Neuronal stem cell (in vitro differentiated cells): ENCODE results near the gene ATP11A.

Experiments used
- DNase-seq: peaks from one replicate; pipeline ENCODE4 v3.0.0-alpha.2; 2013; ENCODE audit warnings: low spot score
- H2AFZ ChIP-seq: one replicate; pipeline ENCODE4 v1.6.1; 2013; ENCODE audit warnings: mild to moderate bottlenecking, low read length, inconsistent platforms
- H2AK5ac ChIP-seq: 2 replicates; pipeline ENCODE4 v1.6.1; 2013; ENCODE audit warnings: low read depth, mild to moderate bottlenecking, inconsistent platforms, low read length, moderate library complexity, mixed read lengths
- H2BK120ac ChIP-seq: 2 replicates; pipeline ENCODE4 v1.6.1; 2013; ENCODE audit warnings: low read depth, mild to moderate bottlenecking, inconsistent platforms, low read length, moderate library complexity, mixed read lengths
- H2BK12ac ChIP-seq: one replicate; pipeline ENCODE4 v1.6.1; 2013; ENCODE audit warnings: low read length, inconsistent platforms
- H2BK15ac ChIP-seq: 2 replicates; pipeline ENCODE4 v1.6.1; 2013; ENCODE audit warnings: mild to moderate bottlenecking, low read length, inconsistent platforms, mixed read lengths
- H2BK5ac ChIP-seq: one replicate; pipeline ENCODE4 v1.6.1; 2013; ENCODE audit warnings: inconsistent platforms, mild to moderate bottlenecking, low read length, moderate library complexity
- H3K14ac ChIP-seq: one replicate; pipeline ENCODE4 v1.6.1; 2013; ENCODE audit warnings: low read length, inconsistent platforms
- H3K18ac ChIP-seq: 2 replicates; pipeline ENCODE4 v1.6.1; 2013; ENCODE audit warnings: low read length, inconsistent platforms
- H3K23ac ChIP-seq: 2 replicates; pipeline ENCODE4 v1.6.1; 2013; ENCODE audit warnings: low read depth, mild to moderate bottlenecking, mixed read lengths, low read length, inconsistent platforms; ENCODE audit not compliant: poor library complexity
- H3K27ac ChIP-seq: replicated peaks from 3 replicates; pipeline ENCODE4 v1.5.1; 2013; ENCODE audit warnings: low read length, inconsistent platforms
- H3K27me3 ChIP-seq, 3 experiments: 2 replicates each; pipeline ENCODE4 v1.6.1; 2013; ENCODE audit warnings: low read length in 3 of 3, mild to moderate bottlenecking in 2 of 3, inconsistent platforms in 1 of 3, low read depth in 1 of 3, mixed read lengths in 1 of 3, moderate library complexity in 1 of 3; ENCODE audit not compliant: control insufficient read depth in 3 of 3, insufficient read depth in 3 of 3
- H3K36me3 ChIP-seq, 2 donors: replicated peaks in 1 of 2; 2 replicates each; pipeline ENCODE4 v1.6.1; 2013; ENCODE audit warnings: low read length in 2 of 2; ENCODE audit not compliant: control insufficient read depth in 2 of 2, insufficient read depth in 2 of 2
- H3K4ac ChIP-seq: 2 replicates; pipeline ENCODE4 v1.6.1; 2013; ENCODE audit warnings: inconsistent platforms, mild to moderate bottlenecking, low read length, moderate library complexity
- H3K4me1 ChIP-seq, 2 donors: 1 replicate in 1 of 2; 2 replicates in 1 of 2; pipeline ENCODE4 v1.6.1; 2013; ENCODE audit warnings: low read length in 2 of 2, low read depth in 1 of 2; ENCODE audit not compliant: control insufficient read depth in 2 of 2, insufficient read depth in 1 of 2
- H3K4me2 ChIP-seq: one replicate; pipeline ENCODE4 v1.6.1; 2013; ENCODE audit warnings: mild to moderate bottlenecking, low read length, inconsistent platforms; ENCODE audit not compliant: insufficient read depth, poor library complexity, severe bottlenecking
- H3K4me3 ChIP-seq, 2 donors: 2 replicates each; pipeline ENCODE4 v1.5.1; 2013; ENCODE audit warnings: low read length in 2 of 2, mild to moderate bottlenecking in 2 of 2, inconsistent platforms in 1 of 2, moderate library complexity in 1 of 2
- H3K79me1 ChIP-seq: one replicate; pipeline ENCODE4 v1.6.1; 2013; ENCODE audit warnings: low read depth, mild to moderate bottlenecking, inconsistent platforms, low read length, moderate library complexity
- H3K9ac ChIP-seq: one replicate; pipeline ENCODE4 v1.6.1; 2013; ENCODE audit warnings: mild to moderate bottlenecking, low read depth, low read length, inconsistent platforms; ENCODE audit not compliant: poor library complexity
- H3K9me3 ChIP-seq, 2 donors: replicated peaks in 1 of 2; 2 replicates each; pipeline versions ENCODE3 to v1.6.1; 2013; ENCODE audit warnings: low read length in 2 of 2, mild to moderate bottlenecking in 2 of 2, inconsistent platforms in 1 of 2, low read depth in 1 of 2, mixed read lengths in 1 of 2, moderate library complexity in 1 of 2; ENCODE audit not compliant: control insufficient read depth in 2 of 2, insufficient read depth in 1 of 2
- H4K8ac ChIP-seq: one replicate; pipeline ENCODE4 v1.6.1; 2013; ENCODE audit warnings: low read depth, mild to moderate bottlenecking, inconsistent platforms, low read length, moderate library complexity
- H4K91ac ChIP-seq: one replicate; pipeline ENCODE4 v1.6.1; 2013; ENCODE audit warnings: low read length, low read depth, mild to moderate bottlenecking, inconsistent platforms; ENCODE audit not compliant: poor library complexity
- WGBS, 2 donors: extraction: QIAGEN DNeasy Blood & Tissue Kit; methylation state at CpG; one replicate each; pipeline ENCODE4 v1.1.7; 2013; ENCODE audit warnings: missing lambda C conversion rate in 2 of 2, mixed read lengths in 1 of 2; ENCODE audit not compliant: insufficient read length in 2 of 2, insufficient replicate concordance in 1 of 2; ENCODE audit errors: extremely low coverage in 2 of 2; 5-methylcytosine and 5-hydroxymethylcytosine counted together

The ATP11A gene

DNA sequence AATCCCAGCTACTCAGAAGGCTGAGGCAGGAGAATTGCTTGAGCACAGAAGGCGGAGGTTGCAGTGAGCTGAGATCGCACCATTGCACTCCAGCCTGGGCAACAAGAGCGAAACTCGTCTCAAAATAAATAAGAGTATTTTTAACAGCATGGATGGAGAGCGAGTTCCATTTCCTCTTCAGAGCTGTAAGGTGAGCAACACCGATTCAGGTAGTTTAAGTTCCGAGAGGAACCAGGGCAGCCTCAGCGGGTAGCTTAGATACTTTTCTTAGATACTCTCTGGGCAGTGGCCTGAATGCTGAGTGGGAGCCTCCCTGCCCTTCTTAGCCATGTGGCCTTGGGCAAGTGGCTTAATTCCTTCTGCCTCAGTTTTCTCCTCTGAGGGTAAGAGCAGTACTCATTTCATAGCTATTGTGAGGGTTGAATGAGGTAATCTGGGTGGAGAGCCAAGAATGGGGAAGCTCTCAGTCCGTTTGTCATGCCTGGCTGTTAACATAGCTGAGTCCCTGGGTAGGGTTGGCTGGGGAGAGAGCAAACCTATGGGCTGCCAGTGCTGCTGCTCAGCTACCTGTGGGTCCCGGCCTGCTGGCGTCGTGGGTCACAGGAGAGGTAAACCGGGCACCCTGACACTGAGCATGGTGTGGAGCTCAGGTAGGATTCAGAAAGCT lies 4.1 kb downstream of the ATP11A start:
- Histone ChIP-seq H3K4me3 (no peak overlapping the region), H2BK12ac (no peak overlapping the region), H2AFZ (no peak overlapping the region), H3K9ac (no peak overlapping the region), H3K4ac (no peak overlapping the region), H4K8ac (no peak overlapping the region), H3K4me2 (no peak overlapping the region), H3K36me3 (peaks cover 1 to 4% of the 10 kb centered on the region in 2 donors), H3K18ac (peak overlapping the region; percentile 4), H3K79me1 (peaks cover 14% of the 10 kb centered on the region), H3K27ac (peak overlapping the region; percentile 1), H2BK5ac (no peak overlapping the region), H2BK15ac (no peak overlapping the region), H3K23ac (no peak overlapping the region), H2BK120ac (no peak overlapping the region), H3K14ac (no peak overlapping the region), H2AK5ac (no peak overlapping the region), H3K4me1 (peaks cover 7 to 23% of the 10 kb centered on the region in 2 donors), H3K27me3 (peaks cover 0 to 12% (median 0%) of the 10 kb centered on the region in 3 experiments), H3K9me3 (peaks cover 0 to 3% of the 10 kb centered on the region in 2 donors), H4K91ac (no peak overlapping the region)
- no peak for DNase-seq
- no CpG with 5 or more reads among the region's 13 CpGs for WGBS, 2 donors

GRCh38 chr13:112695121-112695520 lies 5.3 kb downstream of the ATP11A start:
- H2AFZ ChIP-seq: no peak overlapping the region

GRCh38 chr13:112696001-112696868 lies 6.4 kb downstream of the ATP11A start:
- H3K14ac ChIP-seq: no peak overlapping the region
- H4K91ac ChIP-seq: no peak overlapping the region
- no peak overlapping the region for H3K27ac ChIP-seq
- peak overlapping the region; percentile 17 for H2BK5ac ChIP-seq
- H4K8ac ChIP-seq: no peak overlapping the region
- no peak for DNase-seq
- H2BK120ac ChIP-seq: no peak overlapping the region
- no peak overlapping the region for H3K4me2 ChIP-seq
- no peak overlapping the region for H2BK15ac ChIP-seq
- no peak overlapping the region for H2AFZ ChIP-seq
- no peak overlapping the region for H2BK12ac ChIP-seq
- no peak overlapping the region for H3K4me3 ChIP-seq
- H3K9me3 ChIP-seq: peaks cover 0 to 3% of the 10 kb centered on the region in 2 donors
- H3K4me1 ChIP-seq: peaks cover 7 to 19% of the 10 kb centered on the region in 2 donors
- peaks cover 18% of the 10 kb centered on the region for H3K79me1 ChIP-seq
- H3K9ac ChIP-seq: peak overlapping the region; percentile 6
- H3K18ac ChIP-seq: peak overlapping the region; percentile 58
- H3K23ac ChIP-seq: peak overlapping the region; percentile 32
- peaks cover 1 to 4% of the 10 kb centered on the region in 2 donors for H3K36me3 ChIP-seq
- no peak overlapping the region for H2AK5ac ChIP-seq
- WGBS, 2 donors: no CpG with 5 or more reads among the region's 53 CpGs
- H3K4ac ChIP-seq: no peak overlapping the region
- H3K27me3 ChIP-seq: peaks cover 0 to 9% (median 0%) of the 10 kb centered on the region in 3 experiments

More at GRCh38 chr13:112695121-112695520, 5.3 kb downstream of the ATP11A start:
- Histone ChIP-seq H4K8ac (no peak overlapping the region), H2BK12ac (no peak overlapping the region), H2BK120ac (no peak overlapping the region), H2AK5ac (no peak overlapping the region), H3K14ac (no peak overlapping the region), H3K4me3 (no peak overlapping the region), H2BK15ac (no peak overlapping the region), H3K18ac (no peak overlapping the region), H3K23ac (no peak overlapping the region), H3K4me2 (no peak overlapping the region), H3K79me1 (peaks cover 15% of the 10 kb centered on the region), H3K27me3 (peaks cover 0 to 9% (median 0%) of the 10 kb centered on the region in 3 experiments), H3K4me1 (peaks cover 7 to 19% of the 10 kb centered on the region in 2 donors), H3K9ac (no peak overlapping the region), H3K4ac (no peak overlapping the region), H4K91ac (no peak overlapping the region), H3K27ac (no peak overlapping the region), H3K36me3 (peaks cover 1 to 4% of the 10 kb centered on the region in 2 donors), H3K9me3 (peaks cover 0 to 3% of the 10 kb centered on the region in 2 donors), H2BK5ac (no peak overlapping the region)
- DNase-seq: no peak
- WGBS, 2 donors: no CpG with 5 or more reads among the region's 4 CpGs
